Suppressor macrophage treated with lipopolysaccharide for 4 hours (primary cell): ENCODE data around the gene TSPOAP1.
A peak's percentile ranks its signal among the peaks of the same experiment; 100 is the strongest.

Source experiments
- DNase-seq: peaks from one replicate; pipeline ENCODE4 v3.0.0-alpha.2; 2020

Gene TSPOAP1

GRCh38 chr17:58338841-58339754 lies 10.5 kb upstream of the TSPOAP1 start:
- DNase-seq, result peak; percentile 86

- peak; percentile 72 for DNase-seq
These were observed 9.9 kb upstream of the TSPOAP1 start for GRCh38 chr17:58338454-58338840.

GRCh38 chr17:58337600-58338453 lies 9.2 kb upstream of the TSPOAP1 start:
- DNase-seq, result peak; percentile 99

- DNase-seq, result peak; percentile 46
These were observed 8.6 kb upstream of the TSPOAP1 start for GRCh38 chr17:58337210-58337599.

- DNase-seq, result peak; percentile 71
These were observed 8.0 kb upstream of the TSPOAP1 start for GRCh38 chr17:58336456-58337209.

GRCh38 chr17:58335779-58336455 lies 7.3 kb upstream of the TSPOAP1 start:
- peak; percentile 52 for DNase-seq

GRCh38 chr17:58335061-58335731 lies 6.6 kb upstream of the TSPOAP1 start:
- no peak for DNase-seq

GRCh38 chr17:58334661-58335060 lies 6.1 kb upstream of the TSPOAP1 start:
- no peak for DNase-seq

GRCh38 chr17:58334256-58334655 lies 5.7 kb upstream of the TSPOAP1 start:
- no peak for DNase-seq

GRCh38 chr17:58333736-58334207 lies 5.2 kb upstream of the TSPOAP1 start:
- DNase-seq, result no peak

- no peak for DNase-seq
These were observed 4.5 kb upstream of the TSPOAP1 start for GRCh38 chr17:58332778-58333735.

GRCh38 chr17:58331815-58332777 lies 3.5 kb upstream of the TSPOAP1 start:
- peak; percentile 94 for DNase-seq

- DNase-seq, result peak; percentile 83
These were observed 2.6 kb upstream of the TSPOAP1 start for GRCh38 chr17:58330997-58331814.

GRCh38 chr17:58330538-58330996 lies 2.0 kb upstream of the TSPOAP1 start:
- peak; percentile 41 for DNase-seq

- DNase-seq, result peak; percentile 52
These were observed 1.4 kb upstream of the TSPOAP1 start for GRCh38 chr17:58329810-58330537.

GRCh38 chr17:58329035-58329809 lies 627 bp upstream of the TSPOAP1 start:
- peak; percentile 93 for DNase-seq
